GM12878 (cell line): Measurements from ENCODE around the gene VCP. TPM values are rescaled to one million over a fixed set of nuclear protein-coding genes. Genes with fewer than 3 reads are reported as not detected.

Experiments
- ATAC-seq: fragments of 200-7000 bp; cut with Tn5 transposase; 3 replicates; pipeline ENCODE4 v1.9.1; 2020; ENCODE audit warnings: mild to moderate bottlenecking, moderate library complexity
- BruUV-seq: library from RNA; stranded (reverse); fragments of 400-500 nt; replicated peaks from 2 replicates; lab custom pipeline; 2021; lab: Mats Ljungman, UMichigan
- CTCF ChIA-PET: fragments of 300-600 bp; sonication (Branson Sonifier 250); formaldehyde crosslinking; extraction: SDS; loops from one replicate; lab custom pipeline; 2021; ENCODE audit warnings: inconsistent platforms; lab: Yijun Ruan, JAX
- POLR2A ChIA-PET: fragments of 350-600 bp; formaldehyde crosslinking; extraction: SDS; loops from one replicate; lab custom pipeline; 2021; ENCODE audit warnings: inconsistent platforms; lab: Charles Lee
- RAD21 ChIA-PET: fragments of 300-600 bp; sonication (Branson Sonifier 250); formaldehyde crosslinking; loops from one replicate; lab custom pipeline; 2023; ENCODE audit warnings: antibody characterized with exemption; ENCODE audit not compliant: unreplicated experiment; lab: Charles Lee
- SMC1A ChIA-PET: fragments of 300-600 bp; sonication (Branson Sonifier 250); formaldehyde crosslinking; loops from one replicate; lab custom pipeline; 2023; ENCODE audit not compliant: unreplicated experiment, uncharacterized antibody; lab: Charles Lee
- DNase-seq: peaks from one replicate; pipeline ENCODE4 v3.0.0-alpha.2; 2011; ENCODE audit warnings: low read depth, low spot score
- FAIRE-seq: peaks from 3 replicates; lab custom pipeline; 2011; peaks lifted over from hg19 to GRCh38; lab: Jason Lieb, UNC
- H2AFZ ChIP-seq: 2 replicates; pipeline ENCODE4 v1.6.0; 2011; ENCODE audit warnings: low read depth, low read length, control low read depth; ENCODE audit not compliant: control insufficient read depth
- H3K27ac ChIP-seq: 2 replicates; pipeline ENCODE4 v1.5.1; 2011; ENCODE audit warnings: control low read depth; ENCODE audit not compliant: control insufficient read depth, insufficient read depth
- H3K27me3 ChIP-seq, 2 experiments: replicated peaks in 1 of 2; 2 replicates each; pipeline versions ENCODE4 v1.6.0 to v1.6.1; 2011; ENCODE audit warnings: low read length in 1 of 2; ENCODE audit not compliant: control insufficient read depth in 2 of 2, insufficient read depth in 2 of 2
- H3K36me3 ChIP-seq, 2 experiments: 2 replicates each; pipeline ENCODE4 v1.5.1; 2011; ENCODE audit warnings: low read length in 1 of 2; ENCODE audit not compliant: control insufficient read depth in 2 of 2, insufficient read depth in 2 of 2
- H3K4me1 ChIP-seq: 2 replicates; pipeline ENCODE4 v1.6.1; 2011; ENCODE audit warnings: mild to moderate bottlenecking, low read length, moderate library complexity, mixed read lengths; ENCODE audit not compliant: control insufficient read depth, insufficient read depth
- H3K4me2 ChIP-seq: 2 replicates; pipeline ENCODE4 v1.6.0; 2011; ENCODE audit warnings: control low read depth; ENCODE audit not compliant: control insufficient read depth, insufficient read depth
- H3K4me3 ChIP-seq: fragments of 200-600 bp; sonication (generic); 2 replicates; pipeline ENCODE4 v1.5.1; 2016
- H3K79me2 ChIP-seq: 2 replicates; pipeline ENCODE4 v1.6.0; 2011; ENCODE audit warnings: low read length; ENCODE audit not compliant: control insufficient read depth, insufficient read depth
- H3K9ac ChIP-seq: 2 replicates; pipeline ENCODE4 v1.8.0; 2011; ENCODE audit warnings: low read length, control low read depth, mixed read lengths; ENCODE audit not compliant: control insufficient read depth, insufficient read depth
- H3K9me3 ChIP-seq: replicated peaks from 3 replicates; pipeline ENCODE4 v1.5.1; 2011; ENCODE audit warnings: mild to moderate bottlenecking, low read length; ENCODE audit not compliant: control insufficient read depth, insufficient read depth
- H4K20me1 ChIP-seq: 2 replicates; pipeline ENCODE4 v1.6.0; 2011; ENCODE audit not compliant: control insufficient read depth, insufficient read depth
- NFXL1 ChIP-seq: fragments of 450-650 bp; IDR thresholded peaks from 2 replicates; pipeline ENCODE4 v1.6.1; 2017; ENCODE audit warnings: antibody characterized with exemption, mild to moderate bottlenecking, borderline replicate concordance
- NR2C1 ChIP-seq: fragments of 450-650 bp; IDR thresholded peaks from 2 replicates; pipeline ENCODE4 v1.6.1; 2017; ENCODE audit warnings: antibody characterized with exemption, mild to moderate bottlenecking, moderate library complexity
- PAX5 ChIP-seq: IDR thresholded peaks from 2 replicates; pipeline ENCODE4 v1.6.1; 2011; ENCODE audit warnings: low read depth, low read length, borderline replicate concordance
- POLR2A ChIP-seq: IDR thresholded peaks from 2 replicates; pipeline ENCODE4 v1.6.1; 2011; ENCODE audit warnings: low read depth, mild to moderate bottlenecking, low read length
- POLR2AphosphoS5 ChIP-seq: IDR thresholded peaks from 2 replicates; pipeline ENCODE4 v1.6.1; 2011; ENCODE audit warnings: mild to moderate bottlenecking, low read length, inconsistent platforms
- POU2F2 ChIP-seq: IDR thresholded peaks from 3 replicates; pipeline ENCODE4 v1.6.1; 2011; ENCODE audit warnings: low read depth, mild to moderate bottlenecking, low read length, borderline replicate concordance
- RAD21 ChIP-seq: IDR thresholded peaks from 2 replicates; pipeline ENCODE4 v1.6.1; 2011; ENCODE audit warnings: mild to moderate bottlenecking, low read depth, low read length, moderate library complexity; ENCODE audit not compliant: insufficient read depth
- SUPT20H ChIP-seq: IDR thresholded peaks from 2 replicates; pipeline ENCODE4 v1.6.1; 2011; ENCODE audit warnings: low read depth, mild to moderate bottlenecking, low read length, moderate library complexity, borderline replicate concordance; ENCODE audit not compliant: control insufficient read depth
- WGBS: methylation state at CpG from one replicate; pipeline ENCODE4 v1.1.6; 2016; ENCODE audit warnings: low lambda C conversion rate; ENCODE audit not compliant: insufficient replicate concordance, insufficient coverage; ENCODE audit errors: missing lambda C conversion rate; 5-methylcytosine and 5-hydroxymethylcytosine counted together
- in situ Hi-C: fragments of 300-500 bp; cut with MboI; formaldehyde crosslinking; loops from 9 replicates; pipeline ENCODE4 v1.14.3; 2018; ENCODE audit warnings: mixed read lengths
- intact Hi-C: fragments of 100-400 bp; cut with micrococcal nuclease; formaldehyde crosslinking; loops from one replicate; pipeline ENCODE4 v1.14.2; 2022; ENCODE audit not compliant: unreplicated experiment
- polyA plus RNA-seq, 11 experiments: library from polyadenylated mRNA; depleted of rRNA in 4 of 11; unstranded in 6 of 11; stranded (reverse) in 5 of 11; fragments of >200 nt; fragmentation: Nextera tagmentation in 4 of 11; fragmentation: Illumina TruSeq in 1 of 11; extraction: Ambion mirVana in 4 of 11; extraction: Trizol in 1 of 11; gene quantifications; 1 replicate in 1 of 11; 2 replicates in 10 of 11; pipeline versions ENCODE4 v1.2.1 to v1.2.3, GENCODE V29; 2011 to 2016; ENCODE audit warnings: inconsistent platforms in 2 of 11, missing spikeins in 2 of 11, low read depth in 1 of 11
- total RNA-seq, 4 experiments: library from RNA; depleted of rRNA in 3 of 4; stranded (reverse); fragments of >200 nt in 3 of 4; fragmentation: Illumina TruSeq in 1 of 4; extraction: Trizol in 1 of 4; gene quantifications; 2 replicates each; pipeline versions ENCODE4 v1.2.1 to v1.2.3, GENCODE V29; 2013 to 2021

VCP gene
- total and polyA plus RNA-seq, 10 of the 15 experiments (the other 5 are each of a cell fraction or from before 2014, with no cell fraction given), result 7.4 to 327 (median 244) TPM

DNA sequence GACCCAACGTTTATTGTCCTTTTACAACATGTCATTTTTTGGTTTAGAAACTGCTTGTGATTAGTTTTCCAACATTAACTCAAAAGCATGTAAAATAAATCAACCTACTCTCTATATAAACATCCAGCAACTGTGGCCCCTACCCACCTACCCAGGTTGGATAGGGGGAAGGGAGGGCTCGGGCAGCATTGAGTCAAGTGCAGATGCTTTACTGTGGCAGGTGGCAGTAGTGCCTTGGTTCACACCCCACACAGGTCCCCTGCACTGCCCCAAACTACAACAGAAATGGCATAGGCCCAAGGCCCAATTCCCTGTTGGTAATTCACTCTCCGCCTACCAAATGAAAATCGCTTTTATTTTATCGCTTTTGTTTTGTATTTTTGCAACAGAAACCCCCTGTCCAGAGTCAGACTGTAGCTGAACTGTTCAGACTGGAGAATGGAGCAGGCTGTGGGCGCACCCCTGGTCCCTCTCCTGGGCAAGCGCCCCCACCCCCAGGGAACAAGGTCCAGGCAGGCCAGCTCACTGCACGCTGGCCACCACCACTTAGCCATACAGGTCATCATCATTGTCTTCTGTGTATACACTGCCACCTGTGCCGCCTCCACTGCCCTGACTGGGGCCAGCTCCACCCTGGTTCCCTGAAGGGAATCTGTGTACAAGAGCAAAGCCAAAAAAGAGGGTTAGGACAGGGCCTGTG lies 15.7 kb downstream of the VCP start:
- intact Hi-C loops (no loop called here), in situ Hi-C loops (no loop called here)
- no peaks in the 10 kb centered on the region for H3K4me1 ChIP-seq
- DNase-seq (no peak), ATAC-seq (peak; percentile 11; the same call in 2 of the 3 replicates), FAIRE-seq (no peak)
- no peaks in the 10 kb centered on the region for H3K27me3 ChIP-seq
- no peak overlapping the region for H3K27ac ChIP-seq
- no peak overlapping the region for H3K4me2 ChIP-seq
- no TSS peak for BruUV-seq
- WGBS, result 92% methylated on average over 9 of the region's 9 CpGs
- peaks cover 3% of the 10 kb centered on the region; the same call in 1 of the 2 replicates for H4K20me1 ChIP-seq
- ChIA-PET RAD21 (interaction anchor here (1.3 kb wide), 1 partner anchor 157 kb away, joined by 4 read pairs; no protein-coding TSS in a partner anchor), CTCF (no interaction called here), SMC1A (no interaction called here), POLR2A (no interaction called here)
- H3K9ac ChIP-seq, result no peak overlapping the region
- no peaks in the 10 kb centered on the region; the same call in 1 of the 2 replicates for H3K79me2 ChIP-seq
- no peak overlapping the region for H3K4me3 ChIP-seq
- H3K36me3 ChIP-seq, result peaks cover 30 to 50% of the 10 kb centered on the region in 2 experiments
- TF ChIP-seq RAD21 (no peak), NR2C1 (no peak), POU2F2 (peak; percentile 20; the same call in 1 of the 3 replicates), POLR2AphosphoS5 (peak; percentile 55), POLR2A (peak; percentile 20)
- H2AFZ ChIP-seq, result no peak overlapping the region
- H3K9me3 ChIP-seq, result no peaks in the 10 kb centered on the region

DNA sequence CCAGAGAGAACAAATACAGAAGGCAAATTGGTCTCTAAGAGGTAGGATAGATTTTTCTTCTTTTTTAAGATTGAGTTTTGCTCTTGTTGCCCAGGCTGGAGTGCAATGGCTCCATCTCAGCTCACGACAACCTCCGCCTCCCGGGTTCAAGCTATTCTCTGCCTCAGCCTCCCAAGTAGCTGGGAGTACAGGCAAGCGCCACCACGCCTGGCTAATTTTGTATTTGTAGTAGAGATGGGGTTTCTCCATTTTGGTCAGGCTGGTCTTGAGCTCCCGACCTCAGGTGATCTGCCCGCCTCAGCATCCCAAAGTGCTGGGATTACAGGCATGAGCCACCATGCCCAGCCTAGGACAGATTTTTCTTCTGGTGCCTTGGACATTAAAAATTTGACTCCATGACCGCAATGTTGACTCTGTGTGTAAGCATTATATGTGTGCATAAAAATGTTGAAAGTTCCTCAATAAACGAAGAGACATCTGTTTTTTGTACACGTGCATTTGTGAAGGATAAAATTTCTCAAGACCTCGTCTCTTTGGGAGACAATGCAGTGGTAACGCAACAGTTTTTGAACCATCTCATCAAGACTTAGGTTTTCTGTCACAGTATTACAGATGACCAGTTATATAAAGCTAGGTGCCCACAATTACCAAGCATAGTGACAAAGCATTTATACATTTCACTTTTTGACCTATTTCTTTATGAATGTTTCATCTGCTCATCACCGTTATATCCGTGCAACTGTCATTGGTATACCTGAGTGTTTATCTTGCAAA lies 17.4 kb downstream of the VCP start:
- Histone ChIP-seq H3K4me1 (no peaks in the 10 kb centered on the region), H3K9ac (no peak overlapping the region), H4K20me1 (no peaks in the 10 kb centered on the region; the same call in 1 of the 2 replicates), H3K36me3 (peaks cover 20 to 34% of the 10 kb centered on the region in 2 experiments), H2AFZ (no peak overlapping the region), H3K4me2 (no peak overlapping the region), H3K79me2 (no peaks in the 10 kb centered on the region), H3K9me3 (no peaks in the 10 kb centered on the region), H3K27ac (no peak overlapping the region), H3K4me3 (no peak overlapping the region), H3K27me3 (no peaks in the 10 kb centered on the region)
- in situ Hi-C loops (loop anchor here (5.0 kb wide), 1 partner anchor 153 kb away; no protein-coding TSS in a partner anchor), intact Hi-C loops (loop anchor here (5.0 kb wide), 1 partner anchor 68 kb away; the partner anchor contains the start of gene DNAJB5)
- no TSS peak for BruUV-seq
- ChIA-PET SMC1A (no interaction called here), RAD21 (no interaction called here), POLR2A (interaction anchor here (0.7 to 0.9 kb wide), 2 partner anchors 22 to 120 kb away, joined by 3 read pairs; no protein-coding TSS in a partner anchor), CTCF (no interaction called here)
- 99% methylated on average over 14 of the region's 14 CpGs for WGBS
- no peak for ATAC-seq
- FAIRE-seq, result no peak
- no peak for DNase-seq
- TF ChIP-seq PAX5 (no peak), SUPT20H (no peak), NFXL1 (no peak)
